Activated CD4-positive, alpha-beta T cell treated with anti-CD3 and anti-CD28 coated beads for 24 hours (primary cell): ENCODE data around the gene ESRRG.
"Not testable (repeated sequence)": the region's sequence is repeated elsewhere in the genome, so short reads cannot be mapped to it uniquely, and the experiment has no call there.

ENCODE experiments used
- DNase-seq, 2 donors: peaks; one replicate each; pipeline ENCODE4 v3.0.0-alpha.2; 2020; ENCODE audit warnings: low read depth in 2 of 2

ESRRG gene

GRCh38 chr1:216704065-216704464 lies 19.2 kb downstream of the ESRRG start:
- DNase-seq: not testable (repeated sequence)

- DNase-seq: no peak
These were observed 21.1 kb downstream of the ESRRG start for GRCh38 chr1:216702170-216702569.

DNA sequence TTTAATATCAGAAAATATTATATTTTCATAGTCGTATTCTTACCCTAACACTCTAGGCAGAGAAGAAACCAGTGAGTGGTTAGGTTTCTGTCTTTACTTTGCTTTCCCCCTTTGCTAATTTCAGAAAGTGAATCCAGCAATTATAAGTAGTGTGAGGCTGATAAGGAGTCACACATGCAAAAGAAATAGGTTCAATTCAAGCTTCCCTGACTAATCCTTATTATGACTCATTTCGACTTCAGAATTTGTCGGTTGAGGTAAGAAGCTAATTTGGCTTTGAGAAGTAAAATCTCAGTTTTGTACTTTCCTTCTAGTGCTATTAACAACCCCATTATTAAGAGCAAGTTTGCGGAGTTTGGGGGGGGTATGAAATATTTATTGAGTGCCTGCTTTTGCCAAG lies 22.4 kb downstream of the ESRRG start:
- DNase-seq: no peak

GRCh38 chr1:216691710-216692109 lies 31.5 kb downstream of the ESRRG start:
- no peak for DNase-seq

GRCh38 chr1:216690603-216691002 lies 32.6 kb downstream of the ESRRG start:
- no peak for DNase-seq

- DNase-seq: no peak
These were observed 35.0 kb downstream of the ESRRG start for GRCh38 chr1:216688127-216688657.

- no peak for DNase-seq
These were observed 36.1 kb downstream of the ESRRG start for GRCh38 chr1:216686860-216687766.

DNA sequence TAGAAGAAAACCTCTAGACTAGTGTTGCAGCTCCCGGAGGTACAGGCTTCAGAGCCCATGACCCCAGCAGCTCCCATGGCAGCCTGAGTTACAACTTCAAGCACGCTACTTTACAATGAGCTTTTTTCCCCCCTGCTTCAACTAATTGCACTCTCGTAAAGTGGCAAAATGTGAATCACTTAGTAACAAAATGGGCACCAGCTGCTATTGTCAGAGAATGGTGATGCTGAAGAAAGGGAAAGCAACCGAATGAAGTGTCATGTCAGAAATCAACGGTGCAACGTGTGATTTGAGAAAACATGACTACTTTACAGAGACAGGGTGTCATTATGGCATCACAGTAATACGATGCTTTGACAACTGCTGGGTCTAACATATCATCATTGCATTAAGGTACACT lies 40.5 kb downstream of the ESRRG start:
- DNase-seq: no peak

DNA sequence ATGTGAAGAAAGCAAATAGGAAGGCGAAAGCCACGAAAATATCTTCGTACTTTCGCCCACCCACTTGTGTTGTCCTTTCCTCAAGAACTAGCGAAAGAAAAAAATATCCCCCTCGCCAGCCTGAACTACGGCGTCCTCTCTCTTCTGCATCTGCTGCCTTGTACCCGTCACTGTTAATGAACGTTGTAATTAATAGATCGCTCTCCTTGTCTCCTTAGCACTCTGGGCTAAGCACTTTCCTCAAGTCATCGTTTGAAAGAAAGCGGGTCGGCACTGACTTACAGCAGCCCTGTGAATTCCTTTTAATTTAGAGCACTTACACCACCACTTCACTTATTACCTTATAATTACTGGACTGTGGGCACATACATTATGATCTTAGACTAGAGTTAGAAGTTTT lies 44.1 kb downstream of the ESRRG start:
- DNase-seq: no peak

DNA sequence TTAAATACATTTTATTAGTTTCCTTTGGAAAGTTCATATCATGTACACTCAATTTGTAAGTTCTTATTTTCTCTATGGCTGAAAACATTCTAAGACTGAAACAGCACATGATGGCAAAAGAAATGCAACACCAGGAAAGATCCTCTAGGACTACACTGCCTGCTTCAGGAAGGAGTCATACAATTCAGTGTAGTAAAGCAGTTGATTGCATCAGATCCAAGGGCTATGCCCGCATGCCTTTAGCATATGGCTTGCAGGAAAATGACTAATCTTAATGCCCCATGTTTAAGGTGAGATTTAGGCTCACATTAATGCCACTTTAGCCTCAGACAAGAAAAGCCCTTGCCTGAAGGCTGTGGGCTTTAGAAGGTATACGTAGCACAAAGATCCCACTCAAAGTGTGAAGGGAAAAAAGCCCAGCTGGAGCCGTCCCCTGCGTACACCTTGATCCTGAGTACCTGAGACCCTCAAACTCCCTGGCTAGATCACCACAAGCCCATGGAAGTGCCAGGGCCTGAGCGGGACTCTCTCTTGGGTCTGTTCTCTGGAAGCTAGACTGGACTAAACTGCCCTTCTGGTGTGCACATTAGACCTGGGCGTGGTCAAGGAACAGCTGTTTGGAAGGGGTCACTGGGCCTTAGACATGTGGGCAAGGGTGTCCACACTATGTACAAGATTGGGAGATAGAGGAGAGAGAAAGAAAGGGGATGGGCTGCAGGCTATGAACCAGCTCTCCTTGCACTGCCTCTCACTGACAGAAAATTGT lies 52.9 kb downstream of the ESRRG start:
- no peak for DNase-seq

DNA sequence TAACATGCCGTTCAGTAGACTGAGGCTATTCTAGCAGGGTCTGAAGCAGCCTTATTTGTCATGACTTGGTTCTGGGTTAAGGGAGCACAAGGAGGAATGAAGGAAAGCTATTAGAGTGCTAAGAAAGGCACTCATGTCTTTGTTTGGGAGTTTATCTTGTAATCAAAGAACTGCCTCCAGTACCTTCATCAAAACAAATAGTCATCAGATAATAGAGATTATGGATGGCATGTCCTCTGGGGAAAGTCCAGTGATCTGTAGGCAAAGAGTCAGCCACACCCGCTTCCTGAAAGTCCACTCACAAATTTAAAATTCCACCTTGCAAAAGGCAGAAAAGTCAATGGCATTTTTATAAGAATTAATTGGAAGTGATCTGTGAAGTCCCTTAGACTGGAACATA lies 56.8 kb downstream of the ESRRG start:
- DNase-seq: no peak

DNA sequence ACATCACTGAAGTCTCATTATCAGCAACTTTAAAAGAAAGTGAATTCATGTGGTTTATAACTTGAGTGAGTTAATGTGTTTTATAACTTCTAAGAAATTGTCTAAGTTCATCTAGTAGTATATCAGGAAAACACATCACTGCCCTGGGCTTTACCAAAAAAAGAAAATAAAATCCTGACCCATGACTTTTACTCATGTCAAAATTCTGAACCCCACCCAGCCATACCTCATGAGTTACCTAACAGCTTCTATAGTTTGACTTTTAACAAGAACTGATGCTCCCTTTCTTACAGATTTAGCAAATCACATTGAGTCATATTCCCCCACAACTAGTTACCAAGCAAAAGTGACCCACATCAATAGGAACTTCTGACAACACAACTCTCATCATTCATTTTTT lies 57.4 kb downstream of the ESRRG start:
- DNase-seq: no peak

- DNase-seq: no peak
These were observed 57.8 kb downstream of the ESRRG start for GRCh38 chr1:216665406-216665805.

- no peak for DNase-seq
These were observed 60.5 kb downstream of the ESRRG start for GRCh38 chr1:216662681-216663080.

- DNase-seq: no peak
These were observed 62.7 kb downstream of the ESRRG start for GRCh38 chr1:216660561-216660960.

- no peak for DNase-seq
These were observed 70.2 kb downstream of the ESRRG start for GRCh38 chr1:216653001-216653400.

- DNase-seq: no peak
These were observed 71.3 kb downstream of the ESRRG start for GRCh38 chr1:216651826-216652418.

DNA sequence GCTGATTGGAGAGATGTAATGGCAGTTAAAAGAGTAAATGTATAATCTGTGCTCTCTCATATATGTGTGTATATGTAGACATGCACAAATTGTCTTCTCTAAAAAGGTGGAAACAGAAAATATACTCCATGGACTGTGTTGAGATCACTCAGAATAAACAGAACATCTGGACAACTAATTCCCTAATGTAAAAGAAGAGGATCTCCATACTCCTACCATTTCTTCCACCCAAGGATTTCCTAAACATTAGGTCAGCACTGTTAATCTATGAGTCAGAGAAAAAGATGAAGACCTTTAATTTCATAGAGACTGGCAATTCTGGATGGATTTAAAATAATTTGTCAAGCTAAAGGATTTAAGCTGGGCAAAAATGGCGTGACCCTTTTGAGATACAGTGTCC lies 80.1 kb downstream of the ESRRG start:
- DNase-seq: no peak

DNA sequence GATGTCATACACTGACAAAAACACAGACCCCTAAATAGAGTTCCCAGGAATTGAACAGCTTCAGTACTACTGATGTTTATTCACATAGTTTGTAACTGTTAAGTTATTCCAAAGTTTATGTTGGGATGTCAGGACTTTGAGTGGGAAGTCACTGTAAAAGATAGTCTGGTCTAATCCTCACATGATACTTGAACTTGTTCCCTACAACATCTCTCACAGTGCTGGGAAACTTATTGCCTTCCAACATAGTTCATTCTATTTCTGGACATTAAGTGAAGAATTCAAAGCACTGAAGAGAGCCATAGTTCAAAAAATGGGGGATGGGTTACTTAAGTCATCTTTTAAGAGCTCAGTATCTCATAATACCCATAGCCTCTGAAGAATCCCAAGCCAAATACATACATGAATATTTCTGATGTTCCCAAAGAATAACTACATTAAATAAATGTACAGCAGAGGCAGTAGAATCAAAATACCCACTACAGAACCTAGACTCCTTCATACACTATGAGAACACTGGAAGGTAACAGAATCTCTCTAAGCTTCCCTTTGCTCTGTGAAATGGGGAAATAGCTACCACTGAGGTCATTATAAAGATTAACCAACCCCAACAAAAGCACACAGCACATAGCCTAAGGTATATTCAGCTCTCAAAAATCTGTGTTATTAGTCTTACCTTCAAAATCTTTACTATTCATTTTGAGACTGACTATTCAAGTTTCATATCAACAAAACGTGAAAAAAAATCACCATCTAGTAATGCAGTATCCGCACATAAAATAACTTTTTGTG lies 81.4 kb downstream of the ESRRG start:
- no peak for DNase-seq

DNA sequence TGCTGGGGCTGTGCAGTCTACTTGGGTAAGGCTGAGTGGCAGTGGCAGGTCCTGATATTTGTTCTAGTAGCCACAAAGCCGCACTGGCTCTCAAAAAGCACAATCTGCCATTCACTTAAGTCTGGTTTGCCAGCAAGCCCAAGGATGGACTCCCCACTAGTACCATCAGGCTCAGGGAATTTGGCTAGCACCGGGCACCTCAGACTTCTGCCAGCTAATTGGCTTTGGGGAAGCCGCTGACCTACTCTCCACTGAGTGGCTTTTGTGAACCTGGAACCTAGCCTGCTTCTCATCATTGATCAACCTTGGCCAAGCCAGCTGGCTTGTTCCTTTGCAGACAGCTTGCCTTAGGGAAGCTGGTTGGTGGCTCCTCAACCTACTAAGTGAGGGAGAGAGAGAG lies 83.1 kb downstream of the ESRRG start:
- no peak for DNase-seq

GRCh38 chr1:216632980-216633379 lies 90.2 kb downstream of the ESRRG start:
- DNase-seq: no peak

- no peak for DNase-seq
These were observed 92.7 kb downstream of the ESRRG start for GRCh38 chr1:216630532-216630931.
